C4-2B (cell line): ENCODE data around the gene SRPK2.

Source experiments
- H3K27ac ChIP-seq: fragments of 450-650 bp; 2 replicates; pipeline ENCODE4 v1.5.1; 2017
- ZFX ChIP-seq: fragments of 450-650 bp; IDR thresholded peaks from 2 replicates; pipeline ENCODE4 v1.6.1; 2017
- TF ChIP-seq, protein P1 (sequence below): fragments of 450-650 bp; conservative IDR thresholded peaks from 2 replicates; pipeline ENCODE4 v1.5.1; 2017; ENCODE audit warnings: mild to moderate bottlenecking

The SRPK2 gene

DNA sequence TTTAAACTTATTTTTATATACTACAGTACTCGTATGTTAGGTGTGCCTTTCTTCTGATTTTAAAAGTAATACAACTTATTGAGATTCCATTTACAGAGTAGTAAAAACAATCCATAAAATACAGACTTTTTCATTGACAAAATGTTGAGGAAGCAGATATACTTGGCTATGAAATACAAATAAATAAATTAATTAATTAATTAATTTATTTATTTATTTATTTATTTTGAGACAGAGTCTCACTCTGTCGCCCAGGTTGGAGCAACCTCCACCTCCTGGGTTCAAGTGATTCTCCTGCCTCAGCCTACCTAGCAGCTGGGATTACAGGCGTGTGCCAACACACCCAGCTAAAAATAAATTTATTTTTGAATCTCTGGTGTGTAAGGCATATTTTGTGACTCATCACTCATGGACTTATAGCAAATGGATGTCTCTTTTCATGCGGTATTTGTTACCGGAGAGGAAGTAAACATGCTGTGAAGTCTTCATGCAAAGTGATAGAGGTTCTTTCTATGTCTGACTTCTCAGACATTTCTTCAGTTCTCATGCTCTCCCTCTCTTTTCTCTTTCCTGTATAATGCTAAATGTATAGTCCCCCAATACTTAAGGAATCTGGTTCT, 20.2 kb upstream of the SRPK2 start:
- H3K27ac ChIP-seq = no peak overlapping the region
- no peak for TF ChIP-seq ZFX
- TF ChIP-seq, protein P1, sequence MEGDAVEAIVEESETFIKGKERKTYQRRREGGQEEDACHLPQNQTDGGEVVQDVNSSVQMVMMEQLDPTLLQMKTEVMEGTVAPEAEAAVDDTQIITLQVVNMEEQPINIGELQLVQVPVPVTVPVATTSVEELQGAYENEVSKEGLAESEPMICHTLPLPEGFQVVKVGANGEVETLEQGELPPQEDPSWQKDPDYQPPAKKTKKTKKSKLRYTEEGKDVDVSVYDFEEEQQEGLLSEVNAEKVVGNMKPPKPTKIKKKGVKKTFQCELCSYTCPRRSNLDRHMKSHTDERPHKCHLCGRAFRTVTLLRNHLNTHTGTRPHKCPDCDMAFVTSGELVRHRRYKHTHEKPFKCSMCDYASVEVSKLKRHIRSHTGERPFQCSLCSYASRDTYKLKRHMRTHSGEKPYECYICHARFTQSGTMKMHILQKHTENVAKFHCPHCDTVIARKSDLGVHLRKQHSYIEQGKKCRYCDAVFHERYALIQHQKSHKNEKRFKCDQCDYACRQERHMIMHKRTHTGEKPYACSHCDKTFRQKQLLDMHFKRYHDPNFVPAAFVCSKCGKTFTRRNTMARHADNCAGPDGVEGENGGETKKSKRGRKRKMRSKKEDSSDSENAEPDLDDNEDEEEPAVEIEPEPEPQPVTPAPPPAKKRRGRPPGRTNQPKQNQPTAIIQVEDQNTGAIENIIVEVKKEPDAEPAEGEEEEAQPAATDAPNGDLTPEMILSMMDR = no peak

DNA sequence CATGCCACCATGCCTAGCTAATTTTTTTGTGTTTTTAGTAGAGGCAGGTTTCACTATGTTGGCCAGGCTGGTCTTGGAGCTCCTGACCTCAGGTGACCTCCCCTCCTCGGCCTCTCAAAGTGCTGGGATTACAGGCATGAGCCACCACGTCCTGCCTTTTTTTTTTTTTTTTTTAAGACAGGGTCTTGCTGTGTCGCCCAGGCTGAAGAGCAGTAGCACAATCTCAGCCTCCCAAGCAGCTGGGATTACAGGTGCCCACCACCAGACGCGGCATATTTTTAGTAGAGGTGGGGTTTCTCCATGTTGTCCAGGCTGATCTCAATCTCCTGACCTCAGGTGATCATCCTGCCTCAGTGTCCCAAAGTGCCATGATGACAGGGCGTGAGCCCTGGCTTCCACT, 14.4 kb upstream of the SRPK2 start:
- no peak for TF ChIP-seq ZFX
- TF ChIP-seq, protein P1 = no peak
- no peak overlapping the region for H3K27ac ChIP-seq

DNA sequence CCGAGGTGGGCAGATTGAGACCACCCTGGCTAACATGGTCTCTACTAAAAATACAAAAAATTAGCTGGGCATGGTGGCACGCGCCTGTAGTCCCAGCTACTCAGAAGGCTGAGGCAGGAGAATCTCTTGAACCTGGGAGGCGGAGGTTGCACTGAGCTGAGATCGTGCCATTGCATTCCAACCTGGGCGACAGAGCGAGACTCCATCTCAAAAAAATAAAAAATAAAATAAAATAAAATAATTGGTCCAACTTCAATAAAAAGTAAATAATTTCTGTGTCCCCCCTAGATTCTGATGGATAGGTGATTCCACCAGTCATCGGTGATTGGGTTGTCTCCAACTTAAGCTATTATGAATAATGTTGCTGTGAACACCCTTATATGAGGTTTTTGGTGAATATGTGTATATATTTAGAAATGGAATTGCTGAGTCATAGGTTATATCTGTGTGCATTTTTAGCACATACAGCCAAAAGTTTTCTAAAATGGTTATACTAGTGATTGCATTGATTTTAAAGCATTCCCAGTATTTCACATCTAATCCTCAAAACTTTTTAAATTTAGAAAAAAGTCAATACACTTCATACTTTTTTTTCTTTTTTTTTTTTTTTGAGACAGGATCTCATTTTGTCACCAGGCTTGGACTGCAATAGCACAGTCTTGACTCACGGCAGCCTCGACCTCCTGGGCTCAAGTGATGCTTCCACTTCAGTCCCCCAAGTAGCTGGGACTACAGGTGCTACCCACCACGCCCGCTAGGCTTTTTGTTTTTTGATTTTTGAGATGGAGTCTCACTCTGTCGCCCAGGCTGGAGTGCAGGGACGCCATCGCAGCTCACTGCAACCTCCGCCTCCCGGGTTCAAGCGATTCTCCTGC, 13.7 kb upstream of the SRPK2 start:
- no peak overlapping the region for H3K27ac ChIP-seq
- no peak for TF ChIP-seq ZFX
- TF ChIP-seq, protein P1 = no peak

DNA sequence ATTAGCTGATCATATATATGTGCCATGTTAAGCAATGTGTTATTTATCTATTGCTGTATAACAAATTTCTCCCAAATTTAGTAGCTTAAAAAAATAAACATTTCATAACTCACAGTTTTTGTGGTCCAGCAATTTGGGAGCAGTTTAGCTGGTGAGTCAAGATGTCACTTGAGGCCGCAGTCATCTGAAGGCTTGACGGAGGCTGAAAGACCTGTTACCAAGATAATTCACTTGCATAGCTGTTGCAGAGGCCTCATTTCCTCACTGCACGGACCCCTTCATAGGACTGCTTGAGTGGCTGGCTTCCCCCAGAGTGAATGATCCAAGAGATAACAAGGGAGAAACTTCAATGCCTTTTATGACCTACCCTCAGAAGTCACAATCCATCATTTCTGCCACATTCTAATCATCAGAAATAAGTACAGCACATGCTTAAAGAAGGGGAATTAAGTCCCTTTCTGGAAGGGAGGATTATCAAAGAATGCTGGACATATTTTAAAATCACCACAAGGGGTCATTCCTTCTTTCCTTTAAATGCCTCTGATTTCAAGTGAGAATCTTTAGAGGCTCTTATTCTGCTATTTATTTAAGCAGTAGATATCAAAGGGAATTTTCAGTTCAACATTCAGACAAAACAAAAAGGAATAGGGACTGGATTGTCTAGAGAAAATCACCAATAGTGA, 10.5 kb upstream of the SRPK2 start:
- TF ChIP-seq, protein P1 = peak; percentile 65
- TF ChIP-seq ZFX = no peak
- H3K27ac ChIP-seq = no peak overlapping the region

DNA sequence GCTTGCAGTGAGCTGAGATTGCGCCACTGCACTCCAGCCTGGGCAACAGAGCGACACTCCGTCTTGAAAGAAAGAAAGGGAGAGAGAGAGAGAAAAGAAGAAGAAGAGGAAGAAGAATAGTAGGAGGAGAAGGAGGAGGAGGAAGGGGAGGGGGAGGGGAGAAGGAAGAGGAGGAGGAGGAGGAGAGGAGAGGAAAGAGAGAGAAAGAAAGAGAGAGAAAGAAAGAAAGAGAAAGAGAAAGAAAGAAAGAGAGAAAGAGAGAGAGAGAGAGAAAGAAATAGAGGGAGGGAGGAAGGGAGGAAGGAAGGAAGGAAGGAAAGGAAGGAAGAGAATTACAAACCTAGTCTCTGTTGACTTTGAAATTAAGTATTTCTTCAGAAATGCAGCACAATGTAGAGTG, 7.8 kb upstream of the SRPK2 start:
- no peak overlapping the region for H3K27ac ChIP-seq
- no peak for TF ChIP-seq ZFX
- TF ChIP-seq, protein P1 = no peak

DNA sequence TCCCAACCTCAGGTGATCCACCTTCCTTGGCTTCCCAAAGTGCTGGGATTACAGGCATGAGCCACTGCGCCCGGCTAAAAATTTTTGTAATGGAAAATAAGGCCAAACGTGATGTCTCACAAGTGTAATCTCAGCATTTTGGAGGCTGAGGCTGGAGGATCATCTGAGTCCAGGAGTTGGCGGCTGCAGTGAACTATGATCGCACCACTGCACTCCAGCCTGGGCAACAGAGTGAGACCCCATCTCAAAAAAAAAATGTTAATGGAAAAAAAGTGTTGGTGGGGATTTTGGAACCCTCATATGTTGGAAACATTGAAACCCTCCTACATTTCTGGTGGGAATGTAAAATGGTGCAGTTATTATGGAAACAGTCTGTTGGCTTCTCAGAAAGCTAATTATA, 2.7 kb upstream of the SRPK2 start:
- TF ChIP-seq, protein P1 = no peak
- H3K27ac ChIP-seq = no peak overlapping the region

DNA sequence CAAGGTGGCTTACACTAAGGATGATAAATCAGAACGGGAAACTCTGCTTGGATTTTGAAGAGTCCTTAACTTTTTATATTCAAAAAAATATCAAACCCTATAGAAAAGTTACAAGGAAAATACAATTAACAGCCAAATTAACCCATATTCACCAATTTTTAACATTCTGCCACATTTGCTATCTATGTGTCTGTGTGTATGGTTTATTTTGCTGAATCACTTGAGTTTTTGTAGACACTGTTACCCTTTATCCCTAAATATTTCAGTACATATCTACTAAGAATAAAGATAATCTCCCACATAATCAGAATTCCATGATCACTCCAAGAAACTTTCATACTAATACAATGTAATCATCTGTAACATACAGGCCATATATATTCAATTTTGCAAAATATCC, 1.2 kb upstream of the SRPK2 start:
- no peak for TF ChIP-seq ZFX
- TF ChIP-seq, protein P1 = no peak
- no peak overlapping the region for H3K27ac ChIP-seq
